ENCODE data around the gene MOSMO.
"Not testable (repeated sequence)": the region's sequence is repeated elsewhere in the genome, so short reads cannot be mapped to it uniquely, and the experiment has no call there.

MOSMO gene

DNA sequence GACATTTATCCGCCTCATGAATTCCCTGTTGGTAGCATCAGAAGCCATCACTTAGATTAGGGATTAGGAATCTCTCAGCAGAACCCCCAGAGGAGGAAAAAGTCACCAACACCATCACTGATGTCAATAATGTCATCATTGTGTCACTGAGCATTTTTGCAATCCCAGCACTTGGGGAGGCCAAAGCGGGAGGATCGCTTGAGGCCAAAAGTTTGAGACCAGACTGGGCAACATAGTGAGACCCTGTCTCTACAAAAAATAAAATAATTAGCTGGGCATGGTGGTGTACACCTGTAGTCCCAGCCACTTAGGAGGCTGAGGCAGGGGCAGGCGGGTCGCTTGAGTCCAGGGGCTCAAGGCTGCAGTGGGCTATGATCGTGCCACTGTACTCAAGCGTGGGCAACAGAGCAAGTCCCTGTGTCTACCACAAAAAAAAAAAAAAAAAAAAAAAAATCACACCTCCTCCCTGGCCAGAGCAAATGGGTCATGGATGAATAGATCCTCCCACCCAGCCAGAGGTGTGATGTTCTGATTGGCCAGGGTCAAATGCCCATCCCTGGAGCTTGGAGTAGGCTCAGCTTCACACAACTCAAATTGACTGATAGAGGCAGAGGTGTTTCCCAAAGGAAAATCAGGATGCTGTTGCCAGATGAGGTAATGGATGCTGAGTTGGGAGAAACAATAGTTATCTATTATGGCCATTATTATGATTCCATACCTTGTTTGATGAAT is 116.0 kb downstream of the MOSMO start:
- Histone ChIP-seq H3K4me3 (ENCODE audit: insufficient read depth, low read depth, low read length, poor library complexity, severe bottlenecking) (no peak overlapping the region), H3K4me1 (ENCODE audit: control insufficient read depth, insufficient read depth, low read length, poor library complexity, severe bottlenecking) (no peaks in the 10 kb centered on the region), H3K27me3 (replicated peaks; ENCODE audit: control insufficient read depth, insufficient read depth, low read length, poor library complexity, severe bottlenecking) (no peaks in the 10 kb centered on the region)

DNA sequence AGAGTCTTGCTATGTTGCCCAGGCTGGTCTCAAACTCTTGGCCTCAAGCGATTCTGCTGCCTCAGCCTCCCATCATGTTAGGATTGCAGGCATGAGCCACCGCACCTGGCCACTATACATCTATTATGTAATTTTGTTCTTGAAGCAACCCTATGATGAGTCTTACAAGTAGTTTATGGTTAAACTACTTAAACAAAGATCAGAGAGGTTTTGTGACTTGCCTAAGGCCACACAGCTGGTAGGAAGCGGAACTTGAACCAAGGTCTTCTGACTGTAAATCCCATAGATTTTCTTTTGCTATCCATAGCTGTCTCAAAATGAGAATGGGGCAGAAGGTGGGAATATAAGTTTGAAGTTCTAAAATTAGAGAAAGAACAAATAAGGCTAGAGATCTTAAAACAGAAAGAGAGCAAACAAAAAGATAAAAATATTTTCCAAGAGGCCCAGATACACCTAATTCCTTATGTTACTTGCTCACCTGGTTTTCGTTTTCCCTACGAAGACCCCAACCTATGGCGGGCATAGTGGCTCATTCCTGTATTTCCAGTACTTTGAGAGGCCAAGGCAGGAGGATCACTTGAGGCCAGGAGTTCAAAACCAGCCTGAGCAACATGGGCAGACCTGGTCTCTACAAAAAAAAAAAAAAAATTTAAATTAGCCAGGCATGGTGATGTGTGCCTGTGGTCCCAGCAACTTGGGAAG is 116.8 kb downstream of the MOSMO start:
- Histone ChIP-seq H3K27me3 (replicated peaks; ENCODE audit: control insufficient read depth, insufficient read depth, low read length, poor library complexity, severe bottlenecking) (no peaks in the 10 kb centered on the region), H3K27ac (ENCODE audit: insufficient read depth, low read length, poor library complexity, severe bottlenecking) (no peak overlapping the region), H3K9me3 (ENCODE audit: control insufficient read depth, low read length) (no peaks in the 10 kb centered on the region), H3K36me3 (ENCODE audit: control insufficient read depth, insufficient read depth, low read length) (no peaks in the 10 kb centered on the region), H3K4me3 (ENCODE audit: insufficient read depth, low read depth, low read length, poor library complexity, severe bottlenecking) (no peak overlapping the region), H3K4me1 (ENCODE audit: control insufficient read depth, insufficient read depth, low read length, poor library complexity, severe bottlenecking) (no peaks in the 10 kb centered on the region)
- DNase-seq: no peak

More for the DNA sequence above, 116.0 kb downstream of the MOSMO start:
- DNase-seq: no peak
- H3K9me3 ChIP-seq (ENCODE audit: control insufficient read depth, low read length): no peaks in the 10 kb centered on the region
- H3K27ac ChIP-seq (ENCODE audit: insufficient read depth, low read length, poor library complexity, severe bottlenecking): no peak overlapping the region
- no peaks in the 10 kb centered on the region for H3K36me3 ChIP-seq (ENCODE audit: control insufficient read depth, insufficient read depth, low read length)

DNA sequence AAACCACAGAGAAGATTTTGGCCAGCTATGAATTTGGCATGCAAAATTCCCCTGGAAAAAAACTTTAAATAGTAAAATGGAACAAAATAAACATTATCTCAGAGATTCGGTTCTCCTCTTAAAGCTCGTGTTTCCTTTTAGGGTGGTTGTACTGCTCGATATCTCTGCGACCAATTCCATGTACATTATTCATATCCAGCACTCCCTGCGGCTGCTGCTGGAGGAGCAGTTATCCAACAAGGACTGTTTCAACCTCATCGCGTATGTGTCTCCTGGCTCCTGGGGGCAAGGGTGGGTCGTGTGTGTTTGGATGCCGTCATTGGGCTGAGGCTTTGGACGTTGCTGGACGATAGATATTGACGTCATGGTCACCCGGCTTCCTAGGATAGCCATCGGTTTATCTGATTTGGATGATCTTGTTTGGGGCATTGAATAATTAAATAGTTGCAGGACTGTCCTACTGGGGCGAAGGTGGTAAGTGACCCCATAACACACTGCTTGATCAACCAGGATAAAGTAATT is 118.2 kb downstream of the MOSMO start:
- no peaks in the 10 kb centered on the region for H3K9me3 ChIP-seq (ENCODE audit: control insufficient read depth, low read length)
- H3K4me1 ChIP-seq (ENCODE audit: control insufficient read depth, insufficient read depth, low read length, poor library complexity, severe bottlenecking): no peaks in the 10 kb centered on the region
- H3K27me3 ChIP-seq (replicated peaks; ENCODE audit: control insufficient read depth, insufficient read depth, low read length, poor library complexity, severe bottlenecking): no peaks in the 10 kb centered on the region
- no peaks in the 10 kb centered on the region for H3K36me3 ChIP-seq (ENCODE audit: control insufficient read depth, insufficient read depth, low read length)
- DNase-seq: no peak
- H3K27ac ChIP-seq (ENCODE audit: insufficient read depth, low read length, poor library complexity, severe bottlenecking): no peak overlapping the region
- H3K4me3 ChIP-seq (ENCODE audit: insufficient read depth, low read depth, low read length, poor library complexity, severe bottlenecking): no peak overlapping the region

DNA sequence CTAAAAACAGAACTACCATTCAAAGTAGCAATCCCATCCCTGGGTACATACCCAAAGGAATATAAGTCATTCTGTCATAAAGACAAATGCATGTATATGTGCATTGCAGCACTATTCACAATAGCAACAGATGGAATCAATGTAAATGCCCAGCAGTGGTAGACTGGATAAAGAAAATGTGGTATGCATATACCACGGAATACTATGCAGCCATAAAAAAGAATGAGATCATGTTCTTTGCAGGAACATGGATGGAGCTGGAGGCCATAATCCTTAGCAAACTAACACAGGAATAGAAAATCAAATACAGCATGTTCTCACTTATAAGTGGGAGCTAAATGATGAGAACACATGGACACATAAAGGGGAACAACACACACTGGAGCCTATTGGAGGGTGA is 120.6 kb downstream of the MOSMO start:
- DNase-seq; H3K9me3 ChIP-seq (ENCODE audit: control insufficient read depth, low read length); H3K27me3 ChIP-seq (replicated peaks; ENCODE audit: control insufficient read depth, insufficient read depth, low read length, poor library complexity, severe bottlenecking); H3K27ac ChIP-seq (ENCODE audit: insufficient read depth, low read length, poor library complexity, severe bottlenecking); H3K4me1 ChIP-seq (ENCODE audit: control insufficient read depth, insufficient read depth, low read length, poor library complexity, severe bottlenecking); H3K4me3 ChIP-seq (ENCODE audit: insufficient read depth, low read depth, low read length, poor library complexity, severe bottlenecking); H3K36me3 ChIP-seq (ENCODE audit: control insufficient read depth, insufficient read depth, low read length): not testable (repeated sequence)

DNA sequence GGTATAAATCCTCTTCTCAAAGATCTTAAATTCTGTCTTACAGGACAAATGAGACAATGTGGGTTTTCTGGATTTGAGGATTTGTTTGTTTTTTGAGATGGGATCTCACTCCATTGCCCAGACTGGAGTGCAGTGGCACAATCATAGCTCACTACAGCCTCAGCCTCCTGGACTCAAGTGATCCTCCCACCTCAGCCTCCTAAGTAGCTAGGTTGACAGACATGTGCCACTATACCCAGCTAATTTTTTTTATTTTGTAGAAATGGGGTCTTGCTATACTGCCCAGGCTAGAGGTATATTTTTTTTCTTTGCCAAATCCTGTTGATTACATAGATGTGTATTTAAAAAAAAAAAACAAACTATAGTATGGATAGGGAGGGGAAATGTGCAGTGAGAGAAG is 122.6 kb downstream of the MOSMO start:
- Histone ChIP-seq H3K4me1 (ENCODE audit: control insufficient read depth, insufficient read depth, low read length, poor library complexity, severe bottlenecking) (no peaks in the 10 kb centered on the region), H3K36me3 (ENCODE audit: control insufficient read depth, insufficient read depth, low read length) (no peaks in the 10 kb centered on the region), H3K4me3 (ENCODE audit: insufficient read depth, low read depth, low read length, poor library complexity, severe bottlenecking) (no peak overlapping the region), H3K9me3 (ENCODE audit: control insufficient read depth, low read length) (no peaks in the 10 kb centered on the region), H3K27ac (ENCODE audit: insufficient read depth, low read length, poor library complexity, severe bottlenecking) (no peak overlapping the region), H3K27me3 (replicated peaks; ENCODE audit: control insufficient read depth, insufficient read depth, low read length, poor library complexity, severe bottlenecking) (no peaks in the 10 kb centered on the region)
- DNase-seq: no peak

DNA sequence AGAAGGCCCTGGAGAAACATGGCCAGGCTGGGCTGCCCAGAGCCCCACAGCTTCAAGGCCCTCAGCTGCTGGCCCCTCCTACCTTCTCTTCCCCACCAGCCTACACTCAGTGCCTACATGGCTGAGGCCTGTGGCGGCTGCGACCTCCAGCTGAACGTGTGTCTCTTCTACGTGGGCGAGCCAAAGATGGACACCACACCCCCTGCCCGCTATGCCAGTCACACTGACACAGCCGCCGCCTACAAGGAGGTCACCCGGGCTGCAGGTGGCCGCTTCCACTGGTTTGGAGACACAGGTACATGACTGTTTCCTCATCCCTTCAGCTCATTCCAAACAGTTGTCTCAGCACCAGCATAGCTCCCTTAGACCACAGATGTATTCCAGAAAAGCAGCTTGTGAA is 124.9 kb downstream of the MOSMO start:
- Histone ChIP-seq H3K36me3 (ENCODE audit: control insufficient read depth, insufficient read depth, low read length) (no peaks in the 10 kb centered on the region), H3K27ac (ENCODE audit: insufficient read depth, low read length, poor library complexity, severe bottlenecking) (no peak overlapping the region), H3K9me3 (ENCODE audit: control insufficient read depth, low read length) (no peaks in the 10 kb centered on the region), H3K27me3 (replicated peaks; ENCODE audit: control insufficient read depth, insufficient read depth, low read length, poor library complexity, severe bottlenecking) (no peaks in the 10 kb centered on the region), H3K4me3 (ENCODE audit: insufficient read depth, low read depth, low read length, poor library complexity, severe bottlenecking) (no peak overlapping the region), H3K4me1 (ENCODE audit: control insufficient read depth, insufficient read depth, low read length, poor library complexity, severe bottlenecking) (no peaks in the 10 kb centered on the region)
- no peak for DNase-seq
